Stimulated activated CD4-positive, alpha-beta T cell treated with anti-CD3 and anti-CD28 coated beads, Interleukin-12 subunit alpha, Interleukin-12 subunit beta, amount 100 ng/mL, for 48 hours (primary cell): ENCODE measurements around the gene FKBP6.
"Not testable (repeated sequence)": the region's sequence is repeated elsewhere in the genome, so short reads cannot be mapped to it uniquely, and the experiment has no call there.

Source experiments
- DNase-seq, 3 donors: peaks; one replicate each; pipeline ENCODE4 v3.0.0-alpha.2; 2020; ENCODE audit warnings: low read depth in 2 of 3, low spot score in 1 of 3

The FKBP6 gene

DNA sequence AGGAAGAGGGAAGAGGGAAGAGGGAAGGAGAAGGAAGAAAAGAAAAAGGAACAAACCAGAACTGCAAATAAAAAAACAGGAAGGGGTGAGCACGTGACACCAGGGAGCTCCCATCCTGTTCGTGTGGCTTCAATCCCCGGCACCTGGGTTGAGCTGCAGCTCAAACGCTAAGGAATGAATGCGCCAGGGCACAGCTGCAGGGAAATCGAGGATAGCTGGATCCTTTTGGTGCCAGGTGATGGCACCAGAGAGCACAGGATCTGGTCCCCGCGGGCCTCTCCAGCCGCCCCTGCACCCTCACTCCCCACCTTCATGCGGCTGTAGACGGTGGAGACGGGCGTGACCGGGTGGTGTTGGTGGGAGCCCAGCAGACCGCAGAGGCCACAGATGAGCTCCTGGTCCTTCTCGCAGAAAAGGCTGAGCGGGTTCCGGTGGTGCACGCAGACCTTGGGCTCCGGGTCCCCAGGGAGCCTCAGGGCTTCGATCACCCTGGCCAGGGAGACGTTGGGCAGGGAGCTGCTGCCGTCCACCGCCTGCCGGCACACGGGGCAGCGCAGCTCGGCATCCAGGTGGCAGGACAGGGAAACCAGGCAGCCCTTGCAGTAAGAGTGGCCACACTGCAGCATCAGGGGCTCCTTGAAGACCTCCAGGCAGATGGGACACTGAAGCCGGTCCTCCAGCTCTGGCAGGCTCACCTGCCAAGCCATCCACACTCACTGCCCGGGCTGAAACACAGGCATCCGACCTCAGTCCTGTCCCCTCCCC is 3.7 kb upstream of the FKBP6 start:
- DNase-seq: peak; percentile 14 to 40 (median 32)

DNA sequence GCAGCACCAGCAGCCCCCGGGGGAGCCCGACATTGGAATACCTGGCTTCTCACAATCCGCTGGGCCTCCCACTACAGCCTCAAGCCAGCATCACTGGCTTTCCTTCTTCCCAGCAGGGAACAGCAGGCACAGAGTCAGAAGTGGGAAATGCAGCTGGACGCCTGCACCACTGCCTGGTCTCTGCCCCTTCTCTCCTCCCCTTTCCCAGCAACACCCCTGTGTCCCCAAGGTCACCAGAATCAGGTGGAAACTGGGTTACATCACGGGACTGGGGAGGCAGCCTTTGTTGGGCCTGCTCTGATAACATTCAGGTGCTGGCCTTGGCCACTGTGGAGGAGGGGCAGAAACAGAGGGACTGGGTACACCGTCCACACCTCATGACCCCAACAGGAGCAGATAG is 2.5 kb upstream of the FKBP6 start:
- DNase-seq: not testable (repeated sequence)

DNA sequence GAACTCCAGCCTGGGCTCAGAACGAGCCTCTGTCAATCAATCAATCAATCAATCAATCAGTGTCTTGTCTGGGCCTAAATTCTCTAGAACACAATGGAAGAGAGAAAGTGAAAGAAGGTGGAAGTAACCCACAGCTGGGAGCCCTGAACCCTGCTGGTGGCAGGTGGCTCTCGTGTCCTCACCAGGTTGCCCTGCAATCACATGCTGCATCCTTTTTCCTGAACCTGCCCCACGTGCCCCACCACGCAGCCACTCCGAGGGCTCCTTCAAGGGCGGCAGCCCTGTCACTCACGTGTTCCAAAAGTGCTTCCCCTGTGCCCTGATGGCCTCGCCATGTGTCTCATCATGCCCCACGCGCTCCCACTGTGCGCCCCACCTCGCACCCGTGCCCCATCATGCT is 512 bp upstream of the FKBP6 start:
- not testable (repeated sequence) for DNase-seq

DNA sequence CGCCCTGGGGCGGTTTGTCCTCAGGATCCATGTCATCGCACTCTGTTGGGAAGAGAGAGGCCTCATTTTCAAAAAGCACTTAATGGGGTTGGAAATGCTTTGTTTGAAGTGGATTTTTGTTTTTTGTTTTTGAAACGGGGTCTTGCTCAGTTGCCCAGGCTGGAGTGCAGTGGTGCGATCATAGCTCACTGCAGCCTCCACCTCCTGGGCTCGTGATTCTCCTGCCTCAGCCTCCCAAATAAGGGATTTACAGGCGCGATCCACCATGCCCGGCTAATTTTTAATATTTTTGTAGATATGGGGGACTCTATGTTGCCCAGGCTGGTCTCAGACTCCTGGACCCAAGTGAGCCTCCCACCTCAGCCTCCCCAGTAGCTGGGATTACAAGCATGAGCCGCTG is 735 bp downstream of the FKBP6 start:
- DNase-seq: no peak

- no peak for DNase-seq
These were observed 2.1 kb downstream of the FKBP6 start for GRCh38 chr7:73329861-73330581.

- DNase-seq: no peak
These were observed 2.8 kb downstream of the FKBP6 start for GRCh38 chr7:73330772-73331171.

DNA sequence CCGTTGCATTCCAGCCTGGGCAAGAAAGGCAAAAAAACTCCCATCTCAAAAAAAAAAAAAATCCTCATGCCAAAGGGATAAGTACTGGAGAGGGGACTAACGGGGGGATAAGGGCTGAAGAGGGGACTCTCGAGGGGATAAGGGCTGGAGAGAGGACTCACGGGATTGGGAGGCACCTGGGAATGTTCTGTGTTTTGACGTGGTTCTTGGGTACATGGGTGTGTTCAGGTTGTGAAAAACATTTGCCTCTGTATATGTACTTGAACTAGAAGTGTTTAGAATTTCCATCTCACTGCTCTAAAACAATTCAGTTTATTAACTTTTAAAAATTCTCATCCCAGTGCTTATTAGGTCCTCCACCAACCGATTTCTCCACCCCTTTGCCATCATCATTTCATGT is 4.5 kb downstream of the FKBP6 start:
- no peak for DNase-seq

DNA sequence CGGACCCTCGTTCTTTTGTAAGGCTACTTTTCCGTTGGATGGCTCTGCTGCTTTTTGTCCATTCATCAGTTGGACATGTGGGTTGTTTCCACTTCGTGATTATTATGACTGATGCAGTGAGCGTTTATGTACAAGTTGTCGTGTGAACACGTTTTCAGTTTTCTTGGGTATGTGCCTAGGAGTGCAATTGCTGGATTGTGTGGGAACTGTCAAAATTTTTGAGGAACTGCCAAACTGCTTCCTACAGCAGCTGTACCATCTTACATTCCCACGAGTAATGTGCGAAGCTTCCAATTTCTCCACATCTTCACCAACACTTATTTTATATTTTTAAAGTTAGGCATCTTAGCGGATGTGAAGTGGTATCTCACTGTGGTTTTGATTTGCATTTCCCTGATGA is 10.4 kb downstream of the FKBP6 start:
- DNase-seq: no peak

GRCh38 chr7:73340514-73340913 is 12.6 kb downstream of the FKBP6 start:
- no peak for DNase-seq

DNA sequence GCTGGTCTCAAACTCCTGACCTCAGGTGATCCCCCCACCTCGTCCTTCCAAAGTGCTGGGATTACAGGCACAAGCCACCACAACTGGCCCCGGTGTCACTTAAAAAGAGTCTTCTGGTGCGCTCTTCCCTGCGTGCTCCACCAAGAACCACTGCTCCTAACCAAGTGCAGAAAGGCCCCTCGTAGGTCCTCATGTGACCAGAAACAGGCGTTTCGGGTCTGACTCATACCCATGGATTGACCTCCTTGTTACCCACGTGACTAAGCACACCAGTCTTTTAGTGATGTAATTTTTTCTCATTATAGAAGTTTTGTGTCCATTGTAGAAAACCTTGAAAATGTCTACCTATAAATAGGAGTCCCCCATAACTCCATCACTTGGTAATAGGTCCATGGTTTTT is 13.9 kb downstream of the FKBP6 start:
- DNase-seq: no peak

DNA sequence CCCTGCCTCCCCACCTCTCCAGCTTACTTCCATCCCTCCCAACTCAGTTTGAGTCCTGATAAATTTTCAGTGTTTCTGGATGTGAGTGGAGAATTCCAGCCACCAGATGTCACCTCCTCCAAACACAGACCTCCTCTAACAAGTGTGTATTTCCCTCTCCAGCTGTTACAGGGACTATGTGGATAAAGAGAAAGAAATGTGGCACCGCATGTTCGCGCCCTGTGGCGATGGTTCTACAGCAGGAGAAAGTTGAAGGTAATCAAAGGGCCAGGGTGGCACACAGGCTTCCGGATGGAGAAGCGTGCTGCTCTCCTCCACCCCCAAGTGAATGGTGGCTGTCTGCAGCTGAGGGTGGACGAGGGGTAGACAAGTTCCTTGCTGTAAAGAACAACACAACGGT is 14.7 kb downstream of the FKBP6 start:
- DNase-seq: no peak

DNA sequence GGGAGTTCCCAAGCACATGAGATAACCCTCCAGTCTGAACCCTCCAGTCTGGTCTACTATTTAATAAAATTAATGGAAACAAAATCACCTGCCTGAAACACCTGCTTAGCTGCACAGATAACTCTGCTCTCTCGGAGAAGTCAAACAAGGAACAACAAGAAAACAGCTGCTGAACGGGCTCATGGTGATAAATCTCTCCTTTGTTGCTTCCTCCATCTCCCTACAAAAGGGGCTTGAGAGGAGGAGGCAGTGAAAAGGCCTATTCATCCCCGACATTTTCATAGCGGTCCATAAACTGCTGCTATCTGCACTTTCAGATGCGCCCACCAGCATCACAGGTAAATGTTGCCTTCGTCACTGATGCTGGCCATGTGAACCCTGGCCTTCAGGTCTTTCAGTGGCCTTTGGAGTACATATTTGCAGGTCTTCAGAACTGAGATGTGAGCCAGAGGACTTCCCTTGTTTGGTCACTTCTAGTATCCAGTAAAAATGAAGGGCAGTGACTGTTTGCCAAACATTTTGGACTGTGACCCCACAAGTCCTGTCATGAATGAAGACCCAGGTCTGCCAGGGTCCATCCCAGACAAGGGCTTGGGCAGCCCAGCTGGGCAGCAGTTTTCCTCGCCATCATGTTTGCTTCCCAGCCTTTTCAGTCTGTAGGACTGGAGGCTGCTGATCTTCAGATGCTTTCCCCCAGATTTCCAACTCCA is 15.9 kb downstream of the FKBP6 start:
- DNase-seq: no peak

- no peak for DNase-seq
These were observed 17.6 kb downstream of the FKBP6 start for GRCh38 chr7:73345538-73345937.

DNA sequence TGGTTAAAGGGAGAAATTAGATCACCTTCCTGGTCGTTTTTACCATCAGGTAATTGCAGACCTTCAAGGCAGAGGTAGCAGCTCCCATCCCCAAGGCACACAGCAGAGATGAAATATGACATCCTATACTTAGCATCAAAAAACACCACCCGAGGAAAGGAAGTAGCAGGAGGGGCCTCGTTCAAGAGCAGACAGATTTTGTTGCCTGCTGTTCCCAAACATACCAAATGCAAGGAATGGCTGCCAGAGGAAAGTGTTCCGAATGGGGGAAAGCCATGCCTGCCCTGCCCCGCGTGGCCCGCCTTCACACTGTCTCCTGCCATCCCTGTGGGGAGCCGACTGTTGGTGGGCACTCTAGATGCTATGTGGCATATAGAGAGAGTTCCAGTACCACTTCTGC is 18.0 kb downstream of the FKBP6 start:
- no peak for DNase-seq

DNA sequence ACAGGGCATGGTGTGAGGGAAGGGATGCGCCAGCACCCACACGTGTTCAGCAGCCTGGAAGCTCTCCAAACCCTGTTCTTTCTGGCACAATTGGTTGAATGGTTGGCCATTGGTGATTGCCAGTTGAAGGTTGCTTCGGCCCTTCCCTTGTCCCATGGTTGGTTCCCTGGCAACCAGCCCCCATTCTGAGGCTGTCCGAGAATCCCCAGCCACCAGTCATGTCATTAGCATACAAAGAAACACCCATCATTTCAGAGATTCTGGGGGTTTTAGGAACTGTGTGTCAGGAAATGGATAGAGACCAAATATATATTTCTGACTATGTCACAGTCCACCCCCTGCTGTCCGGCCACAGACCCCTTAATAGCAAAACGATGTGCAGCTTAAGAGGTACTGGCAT is 21.8 kb downstream of the FKBP6 start:
- DNase-seq: no peak

DNA sequence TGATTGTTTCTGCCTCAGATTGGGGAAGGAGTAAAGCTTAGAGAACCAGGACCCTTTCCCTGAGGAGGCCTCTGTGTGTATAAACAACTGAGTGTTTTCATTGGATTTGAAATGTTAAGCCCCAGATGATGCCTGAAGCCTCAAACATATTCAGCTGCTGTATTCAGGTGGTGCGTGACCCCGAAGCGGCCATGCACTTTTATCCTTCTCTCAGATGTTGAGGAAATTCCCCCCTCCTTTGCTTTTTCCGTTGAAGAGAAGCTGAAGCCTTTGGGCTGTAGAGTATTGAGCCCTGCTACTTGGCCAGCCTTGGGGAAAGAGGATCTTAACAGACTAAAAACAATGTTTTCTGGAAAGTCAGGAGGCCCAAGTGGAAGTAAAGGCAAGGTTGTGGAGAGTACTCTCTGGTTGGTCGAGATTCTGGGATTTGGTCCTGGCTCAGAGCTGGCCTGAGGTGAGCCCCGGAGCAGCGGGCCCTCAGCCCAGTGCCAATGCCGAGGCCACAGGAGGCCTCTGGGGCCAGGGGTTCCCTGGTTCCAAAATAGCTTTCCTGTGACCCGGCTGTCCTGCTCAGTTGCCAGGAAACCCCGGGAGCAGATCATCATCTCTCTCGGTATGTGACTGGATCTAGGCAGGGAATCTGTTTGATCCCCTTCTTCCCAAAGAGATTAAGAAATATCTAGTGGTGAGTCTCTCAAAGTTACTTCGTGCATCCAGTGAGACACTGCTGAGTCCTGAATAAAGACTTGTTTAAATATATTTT is 22.5 kb downstream of the FKBP6 start:
- DNase-seq: no peak

- DNase-seq: no peak
These were observed 23.6 kb downstream of the FKBP6 start for GRCh38 chr7:73351447-73352167.

GRCh38 chr7:73352784-73353183 is 24.8 kb downstream of the FKBP6 start:
- no peak for DNase-seq

DNA sequence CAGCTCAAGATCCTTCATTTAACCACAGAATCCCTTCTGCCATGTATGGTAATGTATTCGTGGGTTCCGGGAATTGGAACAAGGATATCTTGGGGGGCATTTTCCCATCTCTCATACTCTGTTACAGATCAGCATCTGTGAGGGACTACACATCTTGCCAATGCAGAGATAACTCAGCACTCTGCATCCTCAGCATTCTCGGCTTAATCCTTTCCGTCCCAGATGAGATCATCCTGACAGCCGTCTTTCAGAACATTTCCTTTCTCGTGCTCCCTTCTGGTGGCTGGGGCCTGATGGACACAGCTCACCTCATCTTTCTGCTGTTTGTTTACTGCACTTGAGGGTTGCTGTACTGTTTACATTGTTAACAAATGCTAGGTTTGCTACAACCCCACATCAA is 25.3 kb downstream of the FKBP6 start:
- no peak for DNase-seq

GRCh38 chr7:73354196-73354595 is 26.2 kb downstream of the FKBP6 start:
- no peak for DNase-seq

DNA sequence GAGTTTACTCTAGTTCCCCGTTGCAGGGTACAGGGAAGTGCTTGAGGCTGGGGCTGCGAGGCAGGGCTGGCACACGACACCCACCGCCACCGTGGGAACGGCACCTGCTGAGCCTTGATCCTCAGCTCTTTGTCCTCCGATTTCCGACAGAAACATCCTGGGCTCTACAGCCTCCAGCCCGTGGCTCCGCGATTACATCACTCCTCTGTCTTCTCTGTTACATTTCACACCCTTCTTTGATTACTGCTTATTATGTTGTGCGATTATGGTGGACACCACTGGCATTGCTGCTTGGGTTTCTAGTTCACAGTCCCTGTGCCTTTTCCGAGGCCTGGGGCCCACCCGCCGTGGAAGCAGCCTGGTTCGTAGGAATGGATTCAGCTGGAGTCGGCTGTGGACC is 26.9 kb downstream of the FKBP6 start:
- DNase-seq: no peak
